GM21367 (cell line): ENCODE data around the gene LITAF.

Experiments
- ATAC-seq: cut with Tn5 transposase; IDR thresholded peaks from one replicate; pipeline ENCODE4 v1.9.1; 2021; ENCODE audit not compliant: unreplicated experiment

Gene LITAF

GRCh38 chr16:11497851-11498289 lies 88.8 kb downstream of the LITAF start:
- no peak for ATAC-seq
